GM13977 (cell line): ENCODE results near the gene YEATS2.

Experiments used
- DNase-seq: peaks from one replicate; pipeline ENCODE4 v3.0.0; 2012; ENCODE audit warnings: low spot score
- CTCF ChIP-seq: IDR thresholded peaks from 2 replicates; pipeline ENCODE4 v1.5.1; 2012; ENCODE audit warnings: mild to moderate bottlenecking, control low read depth; ENCODE audit not compliant: insufficient read depth; ENCODE audit errors: extremely low read depth, missing control alignments
- in situ Hi-C: fragments of 300-500 bp; cut with MboI; formaldehyde crosslinking; loops from one replicate; pipeline ENCODE4 v1.12.0; 2022; ENCODE audit warnings: low sequenced_read_pairs, low pct_unique_long_range_greater_than_20kb, mixed read lengths, inconsistent platforms; ENCODE audit not compliant: unreplicated experiment

Gene YEATS2

GRCh38 chr3:183828538-183828870, 130.9 kb downstream of the YEATS2 start:
- DNase-seq = no peak
- TF ChIP-seq CTCF = no peak
- in situ Hi-C loops = no loop called here

- in situ Hi-C loops = no loop called here
- DNase-seq = no peak
- TF ChIP-seq CTCF = no peak
Measured at GRCh38 chr3:183829466-183829865, 131.9 kb downstream of the YEATS2 start.

GRCh38 chr3:183830187-183830586, 132.6 kb downstream of the YEATS2 start:
- DNase-seq = no peak
- in situ Hi-C loops = no loop called here
- TF ChIP-seq CTCF = no peak

- TF ChIP-seq CTCF = no peak
- in situ Hi-C loops = no loop called here
- DNase-seq = no peak
Measured at GRCh38 chr3:183833516-183833915, 135.9 kb downstream of the YEATS2 start.

- TF ChIP-seq CTCF = no peak
- DNase-seq = no peak
- in situ Hi-C loops = no loop called here
Measured at GRCh38 chr3:183837390-183837789, 139.8 kb downstream of the YEATS2 start.

GRCh38 chr3:183837894-183838293, 140.3 kb downstream of the YEATS2 start:
- no peak for DNase-seq
- no peak for TF ChIP-seq CTCF
- in situ Hi-C loops = no loop called here

GRCh38 chr3:183839751-183840150, 142.2 kb downstream of the YEATS2 start:
- TF ChIP-seq CTCF = no peak
- in situ Hi-C loops = no loop called here
- no peak for DNase-seq
